ENCODE measurements around the gene ZDHHC11B.

Gene ZDHHC11B

GRCh38 chr5:663436-664342 lies 120.8 kb downstream of the ZDHHC11B start:
- WGBS, 2 donors (ENCODE audit: extremely low coverage in 2 of 2, insufficient read length in 2 of 2, insufficient replicate concordance in 1 of 2): no CpG with 5 or more reads among the region's 38 CpGs
- H2BK12ac ChIP-seq (ENCODE audit: low read length): peak overlapping the region; percentile 22
- H4K8ac ChIP-seq (ENCODE audit: low read depth, low read length): no peak overlapping the region
- no peak overlapping the region for H2AK5ac ChIP-seq (ENCODE audit: low read depth, low read length)
- no peak overlapping the region for H2BK120ac ChIP-seq (ENCODE audit: low read depth, low read length)
- no peak overlapping the region for H3K4ac ChIP-seq (ENCODE audit: low read length)
- peaks cover 5% of the 10 kb centered on the region for H3K79me1 ChIP-seq (ENCODE audit: low read depth, low read length)
- no peaks in the 10 kb centered on the region for H3K27me3 ChIP-seq (ENCODE audit: control insufficient read depth in 3 of 3, insufficient read depth in 3 of 3, low read depth in 1 of 3, low read length in 3 of 3)
- H3K27ac ChIP-seq (replicated peaks; ENCODE audit: low read length): no peak overlapping the region
- H3K4me3 ChIP-seq (ENCODE audit: low read length in 2 of 2): peak overlapping the region in 1 of 2 donors; percentile 20
- H3K23ac ChIP-seq (ENCODE audit: low read depth, low read length, poor library complexity): no peak overlapping the region
- no peak overlapping the region for H2BK15ac ChIP-seq (ENCODE audit: low read length)
- H3K14ac ChIP-seq (ENCODE audit: low read length): no peak overlapping the region
- no peak for DNase-seq (ENCODE audit: low spot score)
- H2BK5ac ChIP-seq (ENCODE audit: low read length): no peak overlapping the region
- no peak overlapping the region for H4K91ac ChIP-seq (ENCODE audit: low read depth, low read length, poor library complexity)
- no peak overlapping the region for H3K4me2 ChIP-seq (ENCODE audit: insufficient read depth, low read length, poor library complexity, severe bottlenecking)
- peaks cover 9 to 19% of the 10 kb centered on the region in 2 donors for H3K9me3 ChIP-seq (replicated peaks in 1 of 2; ENCODE audit: control insufficient read depth in 2 of 2, insufficient read depth in 1 of 2, low read depth in 1 of 2, low read length in 2 of 2)
- peaks cover 56 to 90% of the 10 kb centered on the region in 2 donors for H3K36me3 ChIP-seq (replicated peaks in 1 of 2; ENCODE audit: control insufficient read depth in 2 of 2, insufficient read depth in 2 of 2, low read length in 2 of 2)
- peaks cover 0 to 4% of the 10 kb centered on the region in 2 donors for H3K4me1 ChIP-seq (ENCODE audit: control insufficient read depth in 2 of 2, insufficient read depth in 1 of 2, low read depth in 1 of 2, low read length in 2 of 2)
- H2AFZ ChIP-seq (ENCODE audit: low read length): no peak overlapping the region
- no peak overlapping the region for H3K18ac ChIP-seq (ENCODE audit: low read length)
- H3K9ac ChIP-seq (ENCODE audit: low read depth, low read length, poor library complexity): no peak overlapping the region

GRCh38 chr5:662751-663435 lies 121.6 kb downstream of the ZDHHC11B start:
- no peak overlapping the region for H3K9ac ChIP-seq (ENCODE audit: low read depth, low read length, poor library complexity)
- no peak overlapping the region for H2BK5ac ChIP-seq (ENCODE audit: low read length)
- H2BK15ac ChIP-seq (ENCODE audit: low read length): no peak overlapping the region
- H3K18ac ChIP-seq (ENCODE audit: low read length): no peak overlapping the region
- H2AK5ac ChIP-seq (ENCODE audit: low read depth, low read length): no peak overlapping the region
- no peak overlapping the region for H4K8ac ChIP-seq (ENCODE audit: low read depth, low read length)
- H3K23ac ChIP-seq (ENCODE audit: low read depth, low read length, poor library complexity): peak overlapping the region; percentile 83
- H3K4ac ChIP-seq (ENCODE audit: low read length): no peak overlapping the region
- peaks cover 5% of the 10 kb centered on the region for H3K79me1 ChIP-seq (ENCODE audit: low read depth, low read length)
- H2BK12ac ChIP-seq (ENCODE audit: low read length): peak overlapping the region; percentile 22
- no peak overlapping the region for H2AFZ ChIP-seq (ENCODE audit: low read length)
- no peak overlapping the region for H2BK120ac ChIP-seq (ENCODE audit: low read depth, low read length)
- peaks cover 0 to 3% of the 10 kb centered on the region in 2 donors for H3K4me1 ChIP-seq (ENCODE audit: control insufficient read depth in 2 of 2, insufficient read depth in 1 of 2, low read depth in 1 of 2, low read length in 2 of 2)
- no peak overlapping the region for H3K27ac ChIP-seq (replicated peaks; ENCODE audit: low read length)
- peaks cover 56 to 93% of the 10 kb centered on the region in 2 donors for H3K36me3 ChIP-seq (replicated peaks in 1 of 2; ENCODE audit: control insufficient read depth in 2 of 2, insufficient read depth in 2 of 2, low read length in 2 of 2)
- DNase-seq (ENCODE audit: low spot score): no peak
- H3K27me3 ChIP-seq (ENCODE audit: control insufficient read depth in 3 of 3, insufficient read depth in 3 of 3, low read depth in 1 of 3, low read length in 3 of 3): no peaks in the 10 kb centered on the region
- no CpG with 5 or more reads among the region's 56 CpGs for WGBS, 2 donors (ENCODE audit: extremely low coverage in 2 of 2, insufficient read length in 2 of 2, insufficient replicate concordance in 1 of 2)
- H3K4me3 ChIP-seq (ENCODE audit: low read length in 2 of 2): no peak overlapping the region
- no peak overlapping the region for H4K91ac ChIP-seq (ENCODE audit: low read depth, low read length, poor library complexity)
- no peak overlapping the region for H3K14ac ChIP-seq (ENCODE audit: low read length)
- no peak overlapping the region for H3K4me2 ChIP-seq (ENCODE audit: insufficient read depth, low read length, poor library complexity, severe bottlenecking)
- peaks cover 12 to 23% of the 10 kb centered on the region in 2 donors for H3K9me3 ChIP-seq (replicated peaks in 1 of 2; ENCODE audit: control insufficient read depth in 2 of 2, insufficient read depth in 1 of 2, low read depth in 1 of 2, low read length in 2 of 2)

GRCh38 chr5:661891-662750 lies 122.4 kb downstream of the ZDHHC11B start:
- Histone ChIP-seq H3K23ac (ENCODE audit: low read depth, low read length, poor library complexity) (peak overlapping the region; percentile 83), H3K4me1 (ENCODE audit: control insufficient read depth in 2 of 2, insufficient read depth in 1 of 2, low read depth in 1 of 2, low read length in 2 of 2) (peaks cover 0 to 3% of the 10 kb centered on the region in 2 donors), H3K4me2 (ENCODE audit: insufficient read depth, low read length, poor library complexity, severe bottlenecking) (no peak overlapping the region), H2AFZ (ENCODE audit: low read length) (no peak overlapping the region), H3K9ac (ENCODE audit: low read depth, low read length, poor library complexity) (peak overlapping the region; percentile 30), H2BK15ac (ENCODE audit: low read length) (no peak overlapping the region), H2BK5ac (ENCODE audit: low read length) (peak overlapping the region; percentile 48), H3K27ac (replicated peaks; ENCODE audit: low read length) (no peak overlapping the region), H2AK5ac (ENCODE audit: low read depth, low read length) (no peak overlapping the region), H3K27me3 (ENCODE audit: control insufficient read depth in 3 of 3, insufficient read depth in 3 of 3, low read depth in 1 of 3, low read length in 3 of 3) (no peaks in the 10 kb centered on the region), H3K18ac (ENCODE audit: low read length) (peak overlapping the region; percentile 11), H3K4me3 (ENCODE audit: low read length in 2 of 2) (no peak overlapping the region), H3K4ac (ENCODE audit: low read length) (no peak overlapping the region), H4K8ac (ENCODE audit: low read depth, low read length) (no peak overlapping the region), H3K36me3 (replicated peaks in 1 of 2; ENCODE audit: control insufficient read depth in 2 of 2, insufficient read depth in 2 of 2, low read length in 2 of 2) (peaks cover 59 to 95% of the 10 kb centered on the region in 2 donors), H2BK120ac (ENCODE audit: low read depth, low read length) (no peak overlapping the region), H3K9me3 (replicated peaks in 1 of 2; ENCODE audit: control insufficient read depth in 2 of 2, insufficient read depth in 1 of 2, low read depth in 1 of 2, low read length in 2 of 2) (peaks cover 17 to 31% of the 10 kb centered on the region in 2 donors), H3K79me1 (ENCODE audit: low read depth, low read length) (peaks cover 8% of the 10 kb centered on the region), H2BK12ac (ENCODE audit: low read length) (peak overlapping the region; percentile 19), H3K14ac (ENCODE audit: low read length) (no peak overlapping the region), H4K91ac (ENCODE audit: low read depth, low read length, poor library complexity) (no peak overlapping the region)
- no peak for DNase-seq (ENCODE audit: low spot score)
- no CpG with 5 or more reads among the region's 53 CpGs for WGBS, 2 donors (ENCODE audit: extremely low coverage in 2 of 2, insufficient read length in 2 of 2, insufficient replicate concordance in 1 of 2)
